Suprapubic skin (tissue), 4 donors: Measurements from ENCODE around the gene NMD3. TPM values are rescaled to one million over a fixed set of nuclear protein-coding genes. Genes with fewer than 3 reads are reported as not detected.
"Not testable (repeated sequence)": the region's sequence is repeated elsewhere in the genome, so short reads cannot be mapped to it uniquely, and the experiment has no call there.

Experiments
- DNase-seq, 2 donors: peaks; one replicate each; pipeline ENCODE4 v3.0.0-alpha.2; 2019; ENCODE audit warnings: low spot score in 2 of 2
- H3K27ac ChIP-seq: fragments of 200-600 bp; sonication (generic); one replicate; pipeline ENCODE4 v1.5.1; 2019
- H3K27me3 ChIP-seq: fragments of 200-600 bp; sonication (generic); one replicate; pipeline ENCODE4 v1.5.1; 2019
- H3K36me3 ChIP-seq: fragments of 200-600 bp; sonication (generic); one replicate; pipeline ENCODE4 v1.5.1; 2019
- H3K4me1 ChIP-seq: fragments of 200-600 bp; sonication (generic); one replicate; pipeline ENCODE4 v1.5.1; 2019
- H3K4me3 ChIP-seq: fragments of 200-600 bp; sonication (generic); one replicate; pipeline ENCODE4 v1.5.1; 2019; ENCODE audit warnings: mild to moderate bottlenecking
- H3K9me3 ChIP-seq: fragments of 200-600 bp; sonication (generic); one replicate; pipeline ENCODE4 v1.5.1; 2019
- CTCF ChIP-seq, 2 donors: fragments of 200-600 bp in 1 of 2; fragments of 450-650 bp in 1 of 2; sonication (generic) in 1 of 2; IDR thresholded peaks; one replicate each; pipeline ENCODE4 v1.5.1; 2016 to 2019; ENCODE audit warnings: antibody characterized with exemption in 2 of 2, mild to moderate bottlenecking in 1 of 2, moderate library complexity in 1 of 2
- EP300 ChIP-seq: sonication (generic); formaldehyde crosslinking; IDR thresholded peaks from one replicate; pipeline ENCODE4 v1.6.1; 2017; ENCODE audit warnings: antibody characterized with exemption
- POLR2A ChIP-seq, 2 donors: fragments of 450-650 bp; IDR thresholded peaks; one replicate each; pipeline ENCODE4 v1.6.1; 2017; ENCODE audit warnings: antibody characterized with exemption in 2 of 2, mild to moderate bottlenecking in 2 of 2, moderate library complexity in 2 of 2
- POLR2AphosphoS5 ChIP-seq, 3 donors: sonication (generic); formaldehyde crosslinking; IDR thresholded peaks; one replicate each; pipeline ENCODE4 v1.6.1; 2017; ENCODE audit warnings: antibody characterized with exemption in 3 of 3
- WGBS: methylation state at CpG from one replicate; pipeline ENCODE4 v1.1.5; 2018; 5-methylcytosine and 5-hydroxymethylcytosine counted together
- total RNA-seq, 4 donors: library from RNA; depleted of rRNA; stranded (reverse); fragments of >200 nt; gene quantifications; one replicate each; pipeline ENCODE4 v1.1.0, GENCODE V29; 2016

NMD3 gene
- total RNA-seq = 10 to 100 TPM; 30.8 to 52.2 (median 36.2) TPM

- Histone ChIP-seq H3K4me1 (peaks cover 40% of the 10 kb centered on the region), H3K36me3 (peaks cover 2% of the 10 kb centered on the region), H3K27me3 (no peaks in the 10 kb centered on the region), H3K4me3 (peak within 1 kb of the TSS; percentile 71), H3K27ac (peak within 1 kb of the TSS; percentile 90), H3K9me3 (no peaks in the 10 kb centered on the region)
- peak; percentile 27 to 44 (median 43) for TF ChIP-seq POLR2AphosphoS5 (IDR thresholded peaks at IDR 0.05)
- TF ChIP-seq POLR2A (IDR thresholded peaks at IDR 0.05) = peak in 1 of 2 donors; percentile 70
- TF ChIP-seq EP300 = no peak
- under 1% methylated on average over 65 of the region's 71 CpGs for WGBS
- peak; percentile 97 for DNase-seq
Measured at GRCh38 chr3:161220850-161221753, at the start of gene NMD3. TSS of gene NMD3 (plus strand) at chr3:161221311. CDS start at chr3:161222014, 703 bp downstream.

GRCh38 chr3:161171639-161172552, 49.2 kb upstream of the NMD3 start:
- H3K9me3 ChIP-seq = no peaks in the 10 kb centered on the region
- no peaks in the 10 kb centered on the region for H3K36me3 ChIP-seq
- 91% methylated on average over 2 of the region's 2 CpGs for WGBS
- H3K27ac ChIP-seq = no peak overlapping the region
- TF ChIP-seq POLR2AphosphoS5 (IDR thresholded peaks at IDR 0.05) (no peak), POLR2A (IDR thresholded peaks at IDR 0.05) (no peak), EP300 (no peak), CTCF (IDR thresholded peaks at IDR 0.05) (no peak)
- no peaks in the 10 kb centered on the region for H3K27me3 ChIP-seq
- H3K4me3 ChIP-seq = no peak overlapping the region
- no peak for DNase-seq
- H3K4me1 ChIP-seq = no peaks in the 10 kb centered on the region

GRCh38 chr3:161175506-161175905, 45.6 kb upstream of the NMD3 start:
- Histone ChIP-seq H3K27me3 (no peaks in the 10 kb centered on the region), H3K27ac (no peak overlapping the region), H3K9me3 (no peaks in the 10 kb centered on the region), H3K4me3 (no peak overlapping the region), H3K36me3 (no peaks in the 10 kb centered on the region), H3K4me1 (no peaks in the 10 kb centered on the region)
- 81% methylated on average over 1 of the region's 1 CpG for WGBS
- no peak for DNase-seq
- TF ChIP-seq EP300 (no peak), POLR2A (IDR thresholded peaks at IDR 0.05) (no peak), POLR2AphosphoS5 (IDR thresholded peaks at IDR 0.05) (no peak), CTCF (IDR thresholded peaks at IDR 0.05) (no peak)

- no peak for TF ChIP-seq POLR2A (IDR thresholded peaks at IDR 0.05)
- no peak for TF ChIP-seq CTCF (IDR thresholded peaks at IDR 0.05)
- no peak for TF ChIP-seq EP300
- no peak for TF ChIP-seq POLR2AphosphoS5 (IDR thresholded peaks at IDR 0.05)
- H3K9me3 ChIP-seq = no peaks in the 10 kb centered on the region
- no peak overlapping the region for H3K27ac ChIP-seq
- no peak for DNase-seq
- H3K4me3 ChIP-seq = no peak overlapping the region
- 71% methylated on average over 3 of the region's 3 CpGs for whole genome bisulfite sequencing
- no peaks in the 10 kb centered on the region for H3K27me3 ChIP-seq
- no peaks in the 10 kb centered on the region for H3K36me3 ChIP-seq
- H3K4me1 ChIP-seq = no peaks in the 10 kb centered on the region
Measured at GRCh38 chr3:161177991-161178390, 43.1 kb upstream of the NMD3 start.

- 72% methylated on average over 1 of the region's 1 CpG for WGBS
Measured at GRCh38 chr3:161181371-161181770, 39.7 kb upstream of the NMD3 start.

GRCh38 chr3:161187046-161187445, 34.1 kb upstream of the NMD3 start:
- Histone ChIP-seq H3K4me1 (no peaks in the 10 kb centered on the region), H3K36me3 (no peaks in the 10 kb centered on the region), H3K27ac (no peak overlapping the region), H3K4me3 (no peak overlapping the region), H3K9me3 (no peaks in the 10 kb centered on the region), H3K27me3 (no peaks in the 10 kb centered on the region)
- TF ChIP-seq POLR2A (IDR thresholded peaks at IDR 0.05) (no peak), POLR2AphosphoS5 (IDR thresholded peaks at IDR 0.05) (no peak), EP300 (no peak), CTCF (IDR thresholded peaks at IDR 0.05) (no peak)
- DNase-seq = no peak
- WGBS = 9% methylated on average over 2 of the region's 2 CpGs

More at GRCh38 chr3:161181371-161181770, 39.7 kb upstream of the NMD3 start:
- not testable (repeated sequence) for H3K4me1 ChIP-seq, H3K4me3 ChIP-seq, H3K36me3 ChIP-seq, DNase-seq, H3K27me3 ChIP-seq, H3K9me3 ChIP-seq, H3K27ac ChIP-seq
